Inflammatory macrophage (primary cell): ENCODE results near the gene LY6G5B.

ENCODE experiments used
- DNase-seq, 2 donors: peaks; one replicate each; pipeline ENCODE4 v3.0.0-alpha.2; 2020 to 2022

Gene LY6G5B

DNA sequence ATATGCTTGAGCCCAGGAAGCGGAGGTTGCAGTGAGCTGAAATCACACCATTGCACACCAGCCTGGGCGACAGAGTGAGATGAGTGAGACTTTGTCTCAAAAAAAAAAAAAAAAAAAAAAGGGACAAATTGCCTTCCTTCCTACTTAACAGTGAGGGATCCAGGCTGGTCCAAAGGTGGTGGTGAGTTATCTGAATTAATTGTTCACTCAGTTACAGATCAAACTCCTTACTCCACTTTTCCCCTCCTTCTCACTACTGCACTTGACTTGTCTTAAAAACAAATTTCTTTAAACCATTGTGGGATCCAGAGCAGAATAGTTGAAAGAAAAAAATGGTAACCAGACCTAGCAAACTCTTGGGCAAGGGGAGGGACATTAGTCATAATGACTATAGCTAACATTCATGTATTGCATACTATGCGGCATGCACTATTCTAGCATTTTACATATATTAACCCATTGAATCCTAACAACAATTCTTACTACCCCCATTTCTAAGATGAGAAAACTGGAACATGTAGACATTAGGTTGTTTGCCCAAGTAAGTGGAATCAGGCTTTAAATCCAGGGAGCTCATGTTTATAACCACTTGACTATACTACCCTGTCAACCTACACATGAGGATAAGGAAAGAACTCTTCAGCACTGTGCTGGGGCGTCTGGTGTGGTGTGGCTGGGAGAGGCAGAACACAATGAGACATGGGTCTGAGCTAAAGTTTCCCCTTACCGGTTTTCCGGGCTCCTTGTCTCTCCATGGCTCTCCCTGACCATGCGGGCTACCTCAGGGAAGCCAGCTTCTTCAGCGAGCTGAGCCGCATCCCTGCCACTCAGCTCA, 6.4 kb upstream of the LY6G5B start:
- DNase-seq, result peak; percentile 26 to 29

- DNase-seq, result no peak
These were observed 5.6 kb upstream of the LY6G5B start for GRCh38 chr6:31663961-31664789.

GRCh38 chr6:31664790-31665500, 4.8 kb upstream of the LY6G5B start, which contains the start of gene GPANK1:
TSS of gene GPANK1 (minus strand) at chr6:31664997. CDS start at chr6:31664478, 519 bp downstream.
- DNase-seq, result peak; percentile 95 to 97

GRCh38 chr6:31665501-31666336, 4.1 kb upstream of the LY6G5B start, which contains the start of gene CSNK2B:
TSS of gene CSNK2B (plus strand) at chr6:31666080. CDS start at chr6:31666832, 752 bp downstream.
- peak; percentile 98 to 99 for DNase-seq

GRCh38 chr6:31666337-31666965, 3.3 kb upstream of the LY6G5B start:
- peak; percentile 71 to 83 for DNase-seq

GRCh38 chr6:31676322-31676903, 6.6 kb downstream of the LY6G5B start:
- DNase-seq, result no peak

- DNase-seq, result no peak
These were observed 7.1 kb downstream of the LY6G5B start for GRCh38 chr6:31676904-31677303.

DNA sequence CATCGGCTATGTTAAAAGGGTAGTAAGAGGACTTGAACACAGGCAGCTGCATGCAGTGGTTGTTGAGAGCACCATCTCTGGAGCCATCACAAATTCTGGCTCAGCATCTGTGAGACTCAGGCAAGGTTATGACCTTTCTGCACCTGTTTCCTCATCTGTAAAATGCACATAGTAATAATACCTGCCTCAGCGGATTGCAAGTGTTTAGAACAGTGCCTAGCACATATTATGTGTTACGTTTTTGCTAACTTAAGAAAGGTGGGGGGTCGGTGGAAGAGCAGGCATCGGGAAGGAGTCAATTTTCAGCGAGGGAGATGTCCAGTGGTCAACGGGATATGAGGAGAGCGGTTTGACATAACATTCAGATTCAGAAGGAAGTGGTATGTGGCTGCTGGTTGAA, 8.2 kb downstream of the LY6G5B start:
- DNase-seq, result no peak

DNA sequence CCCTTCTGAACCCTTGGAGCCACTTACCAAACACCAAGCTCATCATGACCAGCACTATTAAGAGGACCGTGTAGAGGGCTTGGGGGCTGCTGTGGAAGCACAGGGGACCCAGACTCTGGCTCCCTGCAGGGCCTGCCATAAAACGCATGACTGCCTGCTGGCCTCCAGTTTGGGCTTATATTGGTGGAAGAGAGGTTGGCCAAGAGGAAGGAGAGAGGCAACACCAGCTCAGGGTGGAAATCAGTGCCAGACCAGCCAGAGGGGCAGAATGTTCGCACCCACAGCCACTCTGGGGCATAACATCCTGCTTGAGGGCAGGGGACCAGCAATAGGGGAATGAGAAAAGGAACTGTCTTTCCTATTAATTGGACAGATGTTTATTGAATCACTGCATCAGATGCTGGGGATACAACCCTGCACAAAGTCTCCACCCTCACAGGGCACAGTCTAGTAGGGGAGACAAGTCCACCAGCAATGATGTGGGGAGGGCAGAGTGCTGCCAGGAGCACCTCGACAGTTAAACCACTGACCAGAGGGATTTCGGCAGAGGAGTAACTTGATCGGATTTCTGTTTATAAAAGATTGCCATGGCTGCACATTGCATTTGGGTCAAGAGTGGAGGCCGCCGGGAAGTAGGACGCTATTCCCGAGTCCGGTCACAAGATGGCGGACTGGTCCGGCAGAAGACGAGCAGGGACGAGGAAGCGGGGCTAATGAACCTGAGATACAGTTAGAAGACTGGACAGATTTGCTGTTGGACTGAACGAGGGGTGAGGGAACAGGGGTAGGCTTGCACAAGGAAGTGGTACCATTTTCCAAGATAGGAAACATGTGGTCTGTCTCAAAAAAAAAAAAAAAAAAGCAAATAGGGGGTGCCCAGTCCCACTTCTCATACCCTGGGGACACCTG, 10.7 kb downstream of the LY6G5B start, which contains the start of gene LY6G5C:
TSS of gene LY6G5C (minus strand) at position 842 of the 909 bp plus-strand sequence. CDS start at position 148, 694 bp downstream.
- DNase-seq, result peak; percentile 73 to 77

DNA sequence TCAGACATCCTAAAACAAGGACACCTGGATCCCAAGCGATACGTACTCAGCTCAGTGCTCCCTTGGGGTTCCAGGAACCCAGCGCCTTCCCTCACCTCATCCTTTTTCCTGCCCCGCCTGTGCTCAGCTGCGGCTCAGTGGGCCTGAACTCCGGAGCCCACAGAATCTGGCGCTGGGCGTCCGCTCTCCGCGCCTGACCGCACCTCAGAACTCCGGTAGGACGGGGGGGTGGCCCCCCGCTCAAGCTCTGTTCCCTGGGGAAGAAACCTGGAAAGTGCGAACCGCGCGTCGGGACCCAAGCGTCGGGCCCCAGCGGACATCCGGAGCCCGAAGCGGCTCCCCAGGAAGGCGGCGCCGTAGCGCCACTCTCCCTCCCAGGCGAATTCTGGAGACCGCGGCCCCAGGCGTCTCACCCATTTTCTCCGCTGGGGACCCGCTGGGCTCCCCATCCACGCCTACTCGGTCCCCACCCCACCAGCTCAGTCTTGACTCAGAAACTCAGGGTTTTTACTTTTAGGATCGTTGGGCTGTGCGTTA, 11.4 kb downstream of the LY6G5B start:
- DNase-seq, result peak; percentile 40 to 47

- DNase-seq, result no peak
These were observed 13.8 kb downstream of the LY6G5B start for GRCh38 chr6:31683591-31683990.

DNA sequence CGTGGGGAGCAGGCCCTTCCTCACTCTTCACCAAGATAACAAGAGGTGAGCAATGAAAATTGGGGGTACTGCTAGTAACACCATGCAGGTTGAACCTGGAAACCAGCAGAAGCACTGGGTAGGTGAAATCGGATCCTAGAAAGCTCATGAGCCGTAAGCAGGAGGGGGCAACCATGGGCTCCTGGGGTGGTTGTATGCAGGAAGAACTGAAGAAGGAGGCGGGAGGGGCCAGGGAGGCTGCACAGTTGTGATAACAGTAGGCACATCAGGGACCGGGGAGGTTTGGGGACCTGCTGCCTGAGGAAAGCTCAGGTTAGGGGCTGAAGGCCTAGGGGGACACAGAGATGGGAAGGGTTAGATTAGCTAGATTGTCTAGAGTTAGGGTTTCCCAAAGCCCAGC, 16.7 kb downstream of the LY6G5B start:
- no peak for DNase-seq

GRCh38 chr6:31687321-31687720, 17.5 kb downstream of the LY6G5B start:
- DNase-seq, result no peak

DNA sequence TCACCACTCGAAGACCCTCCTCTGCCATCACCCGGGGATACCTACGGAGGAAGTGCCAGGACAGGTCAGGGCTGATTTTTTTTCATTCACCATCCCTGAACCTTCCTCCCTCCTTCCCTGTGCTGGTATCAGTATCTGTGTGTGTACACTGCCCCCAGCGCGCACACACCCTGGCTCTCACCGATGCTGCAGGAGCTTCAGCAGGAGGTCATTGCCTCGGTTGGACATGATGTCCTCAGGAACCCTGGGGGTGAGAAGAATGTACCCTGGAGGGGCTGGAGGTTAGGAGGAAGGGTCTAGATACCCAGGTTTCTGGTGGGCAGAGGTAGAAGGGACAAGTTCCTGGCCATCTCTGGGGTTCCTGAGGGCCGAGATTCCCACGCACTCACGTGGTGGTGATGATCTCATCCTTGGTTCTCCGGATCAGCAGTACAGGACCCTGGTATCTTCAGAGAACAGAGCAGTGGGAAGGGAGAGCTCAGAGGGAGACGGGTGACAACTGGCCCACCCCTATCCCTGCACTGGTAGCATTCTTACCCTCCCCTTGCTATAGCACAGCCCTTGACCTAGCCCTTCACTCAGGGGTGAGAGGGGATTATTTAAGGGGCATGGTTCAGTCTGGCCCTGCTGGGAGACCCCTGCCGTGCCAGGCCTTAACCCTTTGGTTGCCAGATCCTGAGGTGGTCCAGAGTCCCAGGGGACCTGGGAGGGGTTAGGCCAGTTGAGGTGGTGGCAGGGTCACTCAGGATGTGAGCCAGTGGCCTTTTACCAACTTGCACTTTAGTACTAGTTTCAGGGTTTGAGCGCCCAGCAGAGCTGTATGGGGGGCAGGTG, 18.3 kb downstream of the LY6G5B start:
- no peak for DNase-seq

DNA sequence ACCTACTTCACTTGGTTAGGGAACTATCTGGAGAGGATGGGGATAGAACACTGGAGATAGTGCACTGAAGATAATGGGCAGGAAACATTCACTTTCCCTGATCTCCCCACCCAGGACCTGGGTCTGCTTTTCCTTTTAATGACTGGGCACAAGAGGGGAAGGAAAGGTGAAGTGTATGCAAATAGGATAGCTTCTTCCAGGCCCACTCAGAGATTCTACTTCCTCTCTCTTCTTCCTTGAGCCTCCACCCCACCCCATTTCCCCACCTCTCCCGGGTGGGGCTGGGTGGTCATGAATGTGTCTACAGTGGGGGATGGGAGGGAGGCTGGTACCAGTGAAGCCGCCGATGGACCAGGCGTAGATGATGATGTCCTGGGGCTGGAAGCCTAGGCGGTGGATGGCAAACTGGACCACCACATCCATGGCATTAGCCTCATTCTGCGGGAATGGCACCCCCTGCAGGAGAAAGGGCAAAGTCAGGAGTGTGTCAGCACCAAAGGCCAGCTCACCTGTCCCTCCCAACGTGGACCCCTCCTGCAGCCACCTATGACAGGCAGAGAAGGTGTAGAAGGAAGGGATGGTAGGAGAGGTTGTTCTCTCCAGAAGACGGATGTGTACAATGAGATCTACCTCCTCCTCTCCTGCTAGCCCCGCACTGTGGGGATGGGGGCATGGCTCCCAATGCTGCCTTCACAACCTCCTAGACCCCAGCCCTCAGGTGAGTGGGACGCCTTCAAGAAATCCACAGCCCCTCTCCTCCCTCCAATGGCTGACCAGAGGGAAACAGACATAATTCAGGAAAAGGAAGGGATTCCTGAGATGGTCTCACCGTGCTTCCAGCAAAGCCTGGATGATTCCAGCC, 19.7 kb downstream of the LY6G5B start:
- DNase-seq, result no peak

- peak in 1 of 2 donors; percentile 21 for DNase-seq
These were observed 20.7 kb downstream of the LY6G5B start for GRCh38 chr6:31690231-31691077.
